ENCODE data around the gene ZNF385B. TPM values are rescaled to one million over a fixed set of nuclear protein-coding genes. Genes with fewer than 3 reads are reported as not detected.

Gene ZNF385B
- total RNA-seq, 1 experiment from 2014 or later: 0.77 TPM

DNA sequence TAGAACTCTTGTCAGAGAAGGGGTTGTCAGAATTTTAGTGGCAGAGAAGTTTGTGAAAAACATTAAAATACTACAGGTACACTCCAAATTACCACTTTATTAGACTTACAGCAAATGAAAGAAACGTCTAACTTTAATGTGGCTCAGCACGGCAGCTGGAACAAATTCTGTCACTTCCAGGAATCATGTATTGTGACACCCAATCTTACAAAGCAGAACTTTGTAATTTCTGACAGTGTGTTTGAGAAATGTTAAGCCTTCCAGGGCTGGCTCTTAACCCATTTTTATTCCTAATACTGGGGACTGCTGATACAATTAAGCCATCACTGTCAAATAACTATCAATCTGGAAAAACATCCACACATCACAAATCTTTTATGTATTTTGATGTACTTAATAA, 216.4 kb downstream of the ZNF385B start:
- H3K27ac Mint-ChIP-seq (ENCODE audit: unreplicated experiment): no peak overlapping the region
- intact Hi-C loops (cut with micrococcal nuclease; ENCODE audit: unreplicated experiment): no loop called here
- TF ChIP-seq, protein P1, sequence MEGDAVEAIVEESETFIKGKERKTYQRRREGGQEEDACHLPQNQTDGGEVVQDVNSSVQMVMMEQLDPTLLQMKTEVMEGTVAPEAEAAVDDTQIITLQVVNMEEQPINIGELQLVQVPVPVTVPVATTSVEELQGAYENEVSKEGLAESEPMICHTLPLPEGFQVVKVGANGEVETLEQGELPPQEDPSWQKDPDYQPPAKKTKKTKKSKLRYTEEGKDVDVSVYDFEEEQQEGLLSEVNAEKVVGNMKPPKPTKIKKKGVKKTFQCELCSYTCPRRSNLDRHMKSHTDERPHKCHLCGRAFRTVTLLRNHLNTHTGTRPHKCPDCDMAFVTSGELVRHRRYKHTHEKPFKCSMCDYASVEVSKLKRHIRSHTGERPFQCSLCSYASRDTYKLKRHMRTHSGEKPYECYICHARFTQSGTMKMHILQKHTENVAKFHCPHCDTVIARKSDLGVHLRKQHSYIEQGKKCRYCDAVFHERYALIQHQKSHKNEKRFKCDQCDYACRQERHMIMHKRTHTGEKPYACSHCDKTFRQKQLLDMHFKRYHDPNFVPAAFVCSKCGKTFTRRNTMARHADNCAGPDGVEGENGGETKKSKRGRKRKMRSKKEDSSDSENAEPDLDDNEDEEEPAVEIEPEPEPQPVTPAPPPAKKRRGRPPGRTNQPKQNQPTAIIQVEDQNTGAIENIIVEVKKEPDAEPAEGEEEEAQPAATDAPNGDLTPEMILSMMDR (IDR thresholded peaks at IDR 0.05; ENCODE audit: insufficient read depth in 1 of 2, low read depth in 1 of 2, low read length in 1 of 2, severe bottlenecking in 1 of 2, unreplicated experiment in 1 of 2): no peak

DNA sequence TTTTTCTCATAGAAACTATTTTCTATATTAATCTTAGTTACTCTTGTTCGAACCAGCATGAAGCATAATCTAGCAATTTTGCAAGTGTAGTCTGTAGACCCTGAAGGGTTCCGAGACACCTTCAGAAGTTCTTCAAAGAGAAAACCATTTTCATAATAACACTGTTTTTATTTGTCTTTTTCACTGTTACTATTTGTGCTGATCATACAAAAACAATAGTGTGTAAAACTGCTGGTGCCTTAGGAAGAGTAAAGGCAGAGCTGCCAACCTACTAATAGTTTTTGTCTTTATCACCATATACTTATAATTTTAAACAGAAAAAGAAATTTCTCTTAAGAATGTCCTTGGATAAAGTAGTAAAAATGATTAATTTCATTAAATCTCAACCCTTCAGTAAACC, 218.9 kb downstream of the ZNF385B start:
- DNase-seq: no peak
- intact Hi-C loops (cut with micrococcal nuclease; ENCODE audit: unreplicated experiment): no loop called here
- Mint-ChIP-seq H3K4me1 (ENCODE audit: low read depth, unreplicated experiment) (no peaks in the 10 kb centered on the region), H3K27ac (ENCODE audit: unreplicated experiment) (no peak overlapping the region), H3K9me3 (ENCODE audit: unreplicated experiment) (no peaks in the 10 kb centered on the region), H3K27me3 (ENCODE audit: insufficient read depth, unreplicated experiment) (peaks cover 2% of the 10 kb centered on the region), H3K36me3 (ENCODE audit: insufficient read depth, unreplicated experiment) (no peaks in the 10 kb centered on the region), H3K4me3 (ENCODE audit: unreplicated experiment) (no peak overlapping the region)
- ChIA-PET CTCF (no interaction called here), POLR2A (no interaction called here)
- H3K27me3 ChIP-seq (replicated peaks; ENCODE audit: control insufficient read depth, insufficient read depth, low read length): no peaks in the 10 kb centered on the region
- no TSS peak for BruUV-seq (replicated peaks)
- TF ChIP-seq, protein P1 (IDR thresholded peaks at IDR 0.05; ENCODE audit: insufficient read depth in 1 of 2, low read depth in 1 of 2, low read length in 1 of 2, severe bottlenecking in 1 of 2, unreplicated experiment in 1 of 2): no peak
- no peaks in the 10 kb centered on the region for H3K4me1 ChIP-seq
- H3K4me3 ChIP-seq (ENCODE audit: low read depth, low read length): no peak overlapping the region
- H3K9me3 ChIP-seq: no peaks in the 10 kb centered on the region; the same call in 1 of the 2 replicates
- no peaks in the 10 kb centered on the region for H3K36me3 ChIP-seq (ENCODE audit: control insufficient read depth, insufficient read depth, low read length)

More for the DNA sequence above, 216.4 kb downstream of the ZNF385B start:
- Histone ChIP-seq H3K4me3 (ENCODE audit: low read depth, low read length) (no peak overlapping the region), H3K36me3 (ENCODE audit: control insufficient read depth, insufficient read depth, low read length) (no peaks in the 10 kb centered on the region), H3K27me3 (replicated peaks; ENCODE audit: control insufficient read depth, insufficient read depth, low read length) (no peaks in the 10 kb centered on the region), H3K9me3 (no peaks in the 10 kb centered on the region; the same call in 1 of the 2 replicates), H3K4me1 (no peaks in the 10 kb centered on the region)
- no peaks in the 10 kb centered on the region for H3K36me3 Mint-ChIP-seq (ENCODE audit: insufficient read depth, unreplicated experiment)
- ChIA-PET CTCF (no interaction called here), POLR2A (no interaction called here)
- no peak for DNase-seq
- H3K9me3 Mint-ChIP-seq (ENCODE audit: unreplicated experiment): no peaks in the 10 kb centered on the region
- no peaks in the 10 kb centered on the region for H3K27me3 Mint-ChIP-seq (ENCODE audit: insufficient read depth, unreplicated experiment)
- H3K4me3 Mint-ChIP-seq (ENCODE audit: unreplicated experiment): no peak overlapping the region
- H3K4me1 Mint-ChIP-seq (ENCODE audit: low read depth, unreplicated experiment): no peaks in the 10 kb centered on the region
- BruUV-seq (replicated peaks): no TSS peak

DNA sequence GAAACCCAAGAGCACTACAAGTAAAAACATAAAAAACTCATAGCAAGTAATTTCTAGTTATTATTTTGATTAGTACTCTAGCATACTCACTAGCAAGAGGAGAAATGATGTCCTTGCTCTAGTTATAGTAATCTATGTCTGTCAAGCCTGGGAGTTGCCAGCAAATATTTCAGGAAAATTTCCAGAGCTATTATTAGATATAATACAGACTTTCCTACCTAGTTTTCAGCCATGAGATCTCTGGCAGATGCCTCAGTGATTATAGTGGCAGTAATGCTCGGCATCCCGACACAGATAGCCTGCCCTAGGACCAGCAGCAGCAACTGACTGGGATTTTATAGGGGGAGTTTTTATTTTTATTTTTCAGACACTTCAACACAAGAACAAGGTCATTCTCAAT, 224.4 kb downstream of the ZNF385B start:
- Histone ChIP-seq H3K4me3 (ENCODE audit: low read depth, low read length) (no peak overlapping the region), H3K9me3 (no peaks in the 10 kb centered on the region; the same call in 1 of the 2 replicates), H3K4me1 (peaks cover 10% of the 10 kb centered on the region), H3K27me3 (replicated peaks; ENCODE audit: control insufficient read depth, insufficient read depth, low read length) (no peaks in the 10 kb centered on the region), H3K36me3 (ENCODE audit: control insufficient read depth, insufficient read depth, low read length) (no peaks in the 10 kb centered on the region)
- Mint-ChIP-seq H3K27ac (ENCODE audit: unreplicated experiment) (no peak overlapping the region), H3K9me3 (ENCODE audit: unreplicated experiment) (peaks cover 16% of the 10 kb centered on the region), H3K36me3 (ENCODE audit: insufficient read depth, unreplicated experiment) (no peaks in the 10 kb centered on the region), H3K4me1 (ENCODE audit: low read depth, unreplicated experiment) (no peaks in the 10 kb centered on the region), H3K27me3 (ENCODE audit: insufficient read depth, unreplicated experiment) (peaks cover 2% of the 10 kb centered on the region), H3K4me3 (ENCODE audit: unreplicated experiment) (no peak overlapping the region)
- no TSS peak for BruUV-seq (replicated peaks)
- ChIA-PET POLR2A (no interaction called here), CTCF (no interaction called here)
- intact Hi-C loops (cut with micrococcal nuclease; ENCODE audit: unreplicated experiment): no loop called here
- TF ChIP-seq, protein P1 (IDR thresholded peaks at IDR 0.05; ENCODE audit: insufficient read depth in 1 of 2, low read depth in 1 of 2, low read length in 1 of 2, severe bottlenecking in 1 of 2, unreplicated experiment in 1 of 2): no peak
- DNase-seq: no peak

All from Caco-2 (cell line).